ENCODE measurements around the gene DAZAP1. TPM values are rescaled to one million over a fixed set of nuclear protein-coding genes. Genes with fewer than 3 reads are reported as not detected.

The DAZAP1 gene
- total RNA-seq, 1 donor from 2014 or later, result 107 TPM

DNA sequence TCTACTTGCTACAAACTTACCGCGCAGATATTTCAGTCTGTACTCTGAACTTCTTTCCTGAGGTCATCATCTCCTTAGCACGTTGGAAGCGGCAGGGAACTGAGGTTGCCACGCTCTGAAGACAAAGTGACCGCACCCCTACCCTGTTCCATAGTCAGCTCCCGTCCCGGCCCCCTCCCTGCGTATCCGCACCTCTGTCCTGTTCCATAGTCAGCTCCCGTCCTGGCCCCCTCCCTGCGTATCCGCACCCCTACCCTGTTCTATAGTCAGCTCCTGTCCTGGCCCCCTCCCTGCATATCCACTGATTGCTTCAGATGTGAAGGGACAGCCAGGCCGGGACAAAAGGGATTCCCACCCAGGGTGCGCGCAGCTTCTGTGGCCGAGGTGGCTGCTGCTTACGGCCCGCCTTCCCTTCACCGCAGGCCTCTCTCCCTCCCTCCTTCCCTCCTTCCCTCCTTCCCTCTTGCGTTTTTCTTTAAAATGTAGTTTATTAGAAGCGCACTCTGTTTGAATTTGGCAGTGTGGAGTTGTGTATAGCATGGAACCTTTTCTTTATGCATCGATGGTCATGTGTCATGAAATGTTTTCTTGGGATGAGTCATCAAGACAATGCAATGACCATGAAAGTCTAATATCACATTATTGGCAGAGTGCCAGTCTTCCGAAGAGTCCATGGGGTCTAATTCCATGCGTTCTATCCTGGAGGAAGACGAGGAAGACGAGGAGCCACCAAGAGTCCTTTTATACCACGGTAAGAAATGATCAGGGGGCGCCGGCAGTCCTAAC, 45.6 kb upstream of the DAZAP1 start:
- H3K4me3 Mint-ChIP-seq, result peak overlapping the region; percentile 73
- peaks cover 5% of the 10 kb centered on the region for H3K36me3 ChIP-seq
- H3K27me3 Mint-ChIP-seq (ENCODE audit: insufficient read depth, low read depth), result peaks cover 5% of the 10 kb centered on the region
- H3K4me2 ChIP-seq, result peak overlapping the region; percentile 73
- H3K27ac Mint-ChIP-seq, result peak overlapping the region; percentile 78
- H3K27me3 ChIP-seq, result no peaks in the 10 kb centered on the region
- H3K79me2 ChIP-seq (ENCODE audit: low read depth), result peaks cover 76% of the 10 kb centered on the region
- H3K9me3 ChIP-seq (ENCODE audit: low read depth), result no peaks in the 10 kb centered on the region
- H3K4me3 ChIP-seq, result peak overlapping the region; percentile 31
- H4K20me1 ChIP-seq (ENCODE audit: low read depth), result peaks cover 85% of the 10 kb centered on the region
- peaks cover 55% of the 10 kb centered on the region for H3K4me1 Mint-ChIP-seq
- H3K27ac ChIP-seq, result peak overlapping the region; percentile 91
- H2AFZ ChIP-seq (replicated peaks), result no peak overlapping the region
- peaks cover 51% of the 10 kb centered on the region for H3K36me3 Mint-ChIP-seq
- no peaks in the 10 kb centered on the region for H3K9me3 Mint-ChIP-seq
- no peak overlapping the region for H3K9ac ChIP-seq
- TF ChIP-seq EZH2 (IDR thresholded peaks at IDR 0.05), result no peak
- no peak for TF ChIP-seq CTCF (IDR thresholded peaks at IDR 0.05)
- no peak for TF ChIP-seq EZH2phosphoT487 (IDR thresholded peaks at IDR 0.05)
- peaks cover 71% of the 10 kb centered on the region for H3F3A ChIP-seq (ENCODE audit: low read depth)
- peaks cover 68% of the 10 kb centered on the region for H3K4me1 ChIP-seq
- peak; percentile 63 for DNase-seq (ENCODE audit: low spot score)

DNA sequence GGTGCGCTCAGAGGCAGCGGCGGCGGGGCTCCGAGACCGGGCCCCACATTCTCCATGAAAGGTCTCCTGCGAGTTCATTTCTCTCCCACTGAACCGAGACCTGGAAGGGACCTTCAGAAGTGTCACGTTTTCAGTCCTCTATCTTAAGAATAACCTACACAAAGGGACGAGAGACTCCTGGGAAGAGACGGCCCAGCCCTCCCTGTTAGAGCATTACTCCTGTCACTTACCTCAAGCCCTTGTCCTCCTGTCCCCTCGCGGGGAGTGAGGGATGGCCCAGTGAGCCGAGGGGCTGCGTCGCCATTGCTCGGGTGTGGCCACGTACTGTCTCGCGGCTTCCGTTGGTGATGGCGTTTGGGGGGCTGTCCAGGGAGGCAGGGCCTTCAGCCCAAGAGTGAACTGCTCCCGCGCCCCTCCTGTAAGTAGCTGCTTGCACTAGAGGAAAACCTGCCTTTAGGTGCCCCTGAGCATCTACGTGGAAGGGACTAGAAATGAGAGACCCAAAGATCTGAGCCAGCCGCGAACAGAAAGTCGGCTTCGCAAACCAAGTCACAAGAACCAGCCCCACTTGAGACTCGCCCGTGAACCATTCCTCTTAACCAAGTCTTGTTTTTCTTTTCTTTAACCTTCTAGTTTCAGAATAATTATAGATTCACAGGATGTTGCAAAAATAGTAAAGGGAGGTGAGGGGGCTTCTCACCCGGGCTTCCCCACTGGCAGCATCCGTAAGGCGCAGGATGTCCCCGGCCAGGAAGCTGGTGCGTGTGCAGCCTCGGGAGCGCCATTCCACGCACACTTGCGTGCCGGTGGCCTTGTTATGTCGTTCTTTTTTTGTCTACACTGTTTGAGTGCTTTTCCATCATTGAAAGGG, 44.8 kb upstream of the DAZAP1 start:
- Mint-ChIP-seq H3K27ac (peak overlapping the region; percentile 60), H3K36me3 (peaks cover 48% of the 10 kb centered on the region), H3K9me3 (no peaks in the 10 kb centered on the region), H3K27me3 (ENCODE audit: insufficient read depth, low read depth) (peaks cover 8% of the 10 kb centered on the region), H3K4me3 (no peak overlapping the region), H3K4me1 (peaks cover 51% of the 10 kb centered on the region)
- no peaks in the 10 kb centered on the region for H3K27me3 ChIP-seq
- H3K9ac ChIP-seq, result no peak overlapping the region
- H3K27ac ChIP-seq, result peak overlapping the region; percentile 91
- peaks cover 72% of the 10 kb centered on the region for H3K79me2 ChIP-seq (ENCODE audit: low read depth)
- DNase-seq (ENCODE audit: low spot score), result no peak
- H3K4me1 ChIP-seq, result peaks cover 59% of the 10 kb centered on the region
- TF ChIP-seq CTCF (IDR thresholded peaks at IDR 0.05) (no peak), EZH2 (IDR thresholded peaks at IDR 0.05) (no peak), EZH2phosphoT487 (IDR thresholded peaks at IDR 0.05) (no peak)
- H2AFZ ChIP-seq (replicated peaks), result no peak overlapping the region
- peaks cover 5% of the 10 kb centered on the region for H3K36me3 ChIP-seq
- H3F3A ChIP-seq (ENCODE audit: low read depth), result peaks cover 63% of the 10 kb centered on the region
- H4K20me1 ChIP-seq (ENCODE audit: low read depth), result peaks cover 81% of the 10 kb centered on the region
- H3K4me2 ChIP-seq, result peak overlapping the region; percentile 73
- H3K9me3 ChIP-seq (ENCODE audit: low read depth), result no peaks in the 10 kb centered on the region
- H3K4me3 ChIP-seq, result no peak overlapping the region

GRCh38 chr19:1363599-1363998, 43.8 kb upstream of the DAZAP1 start:
- Histone ChIP-seq H3K36me3 (peaks cover 5% of the 10 kb centered on the region), H4K20me1 (ENCODE audit: low read depth) (peaks cover 72% of the 10 kb centered on the region)

More at GRCh38 chr19:1363599-1363998, 43.8 kb upstream of the DAZAP1 start:
- Mint-ChIP-seq H3K4me1 (peaks cover 43% of the 10 kb centered on the region), H3K27me3 (ENCODE audit: insufficient read depth, low read depth) (peaks cover 11% of the 10 kb centered on the region), H3K9me3 (no peaks in the 10 kb centered on the region), H3K36me3 (peaks cover 44% of the 10 kb centered on the region), H3K4me3 (no peak overlapping the region), H3K27ac (no peak overlapping the region)
- Histone ChIP-seq H2AFZ (replicated peaks) (no peak overlapping the region), H3K9me3 (ENCODE audit: low read depth) (no peaks in the 10 kb centered on the region), H3K4me3 (no peak overlapping the region), H3K9ac (no peak overlapping the region), H3K27ac (no peak overlapping the region), H3K79me2 (ENCODE audit: low read depth) (peaks cover 66% of the 10 kb centered on the region), H3K4me2 (no peak overlapping the region), H3F3A (ENCODE audit: low read depth) (peaks cover 53% of the 10 kb centered on the region), H3K4me1 (peaks cover 50% of the 10 kb centered on the region), H3K27me3 (no peaks in the 10 kb centered on the region)
- DNase-seq (ENCODE audit: low spot score), result no peak
- no peak for TF ChIP-seq EZH2phosphoT487 (IDR thresholded peaks at IDR 0.05)
- no peak for TF ChIP-seq CTCF (IDR thresholded peaks at IDR 0.05)
- TF ChIP-seq EZH2 (IDR thresholded peaks at IDR 0.05), result no peak
